IMR-90 (cell line): Measurements from ENCODE around the gene C6orf89. TPM values are rescaled to one million over a fixed set of nuclear protein-coding genes. Genes with fewer than 3 reads are reported as not detected.

Experiments used
- ATAC-seq: fragments of 200-7000 bp; cut with Tn5 transposase; 2 replicates; pipeline ENCODE4 v1.9.1; 2020; ENCODE audit warnings: low read depth, mild to moderate bottlenecking, moderate library complexity
- BruUV-seq: library from RNA; stranded (reverse); fragments of 400-500 nt; replicated peaks from 2 replicates; lab custom pipeline; 2021; lab: Mats Ljungman, UMichigan
- CTCF ChIA-PET: fragments of 300-600 bp; formaldehyde crosslinking; extraction: SDS; loops from one replicate; lab custom pipeline; 2021; ENCODE audit warnings: antibody characterized with exemption; lab: Yijun Ruan, JAX
- POLR2A ChIA-PET: fragments of 300-600 bp; sonication (Branson Sonifier 250); formaldehyde crosslinking; loops from one replicate; lab custom pipeline; 2022; ENCODE audit warnings: antibody characterized with exemption; ENCODE audit not compliant: unreplicated experiment; lab: Charles Lee
- DNase-seq: peaks from one replicate; pipeline ENCODE4 v3.0.0; 2013
- H2AFZ ChIP-seq: replicated peaks from 2 replicates; pipeline ENCODE3; 2013; ENCODE audit warnings: low read length, mild to moderate bottlenecking; ENCODE audit not compliant: poor library complexity
- H2AK5ac ChIP-seq: 2 replicates; pipeline ENCODE4 v1.6.1; 2013; ENCODE audit warnings: low read depth, low read length, inconsistent platforms
- H2AK9ac ChIP-seq: replicated peaks from 2 replicates; pipeline ENCODE3; 2013; ENCODE audit warnings: mild to moderate bottlenecking, low read depth, low read length, moderate library complexity; ENCODE audit not compliant: poor library complexity
- H2BK120ac ChIP-seq: 2 replicates; pipeline ENCODE4 v1.6.1; 2013; ENCODE audit warnings: low read depth, low read length, inconsistent platforms
- H2BK15ac ChIP-seq: 3 replicates; pipeline ENCODE4 v1.6.1; 2013; ENCODE audit warnings: low read depth, low read length, inconsistent platforms
- H2BK20ac ChIP-seq: 2 replicates; pipeline ENCODE4 v1.6.1; 2013; ENCODE audit warnings: low read depth, mild to moderate bottlenecking, inconsistent platforms, low read length, moderate library complexity
- H2BK5ac ChIP-seq: 2 replicates; pipeline ENCODE4 v1.6.1; 2013; ENCODE audit warnings: mild to moderate bottlenecking, low read depth, low read length, inconsistent platforms; ENCODE audit not compliant: poor library complexity, severe bottlenecking
- H3K14ac ChIP-seq: replicated peaks from 2 replicates; pipeline ENCODE4 v1.6.1; 2013; ENCODE audit warnings: low read depth, low read length, inconsistent platforms
- H3K18ac ChIP-seq: 2 replicates; pipeline ENCODE4 v1.6.1; 2013; ENCODE audit warnings: low read depth, low read length, control low read depth
- H3K23ac ChIP-seq: 2 replicates; pipeline ENCODE4 v1.6.1; 2013; ENCODE audit warnings: low read depth, low read length, inconsistent platforms
- H3K27ac ChIP-seq: 2 replicates; pipeline ENCODE4 v1.5.1; 2013; ENCODE audit warnings: mild to moderate bottlenecking, control low read depth, low read length; ENCODE audit not compliant: insufficient read depth
- H3K27me3 ChIP-seq: 2 replicates; pipeline ENCODE4 v1.6.1; 2013; ENCODE audit warnings: low read length; ENCODE audit not compliant: control insufficient read depth, insufficient read depth
- H3K36me3 ChIP-seq: 2 replicates; pipeline ENCODE4 v1.6.1; 2013; ENCODE audit warnings: low read length, mixed read lengths; ENCODE audit not compliant: control insufficient read depth, insufficient read depth
- H3K4ac ChIP-seq: 2 replicates; pipeline ENCODE4 v1.6.1; 2013; ENCODE audit warnings: low read depth, low read length, inconsistent platforms
- H3K4me1 ChIP-seq: 2 replicates; pipeline ENCODE4 v1.6.1; 2013; ENCODE audit warnings: low read length, mixed read lengths; ENCODE audit not compliant: control insufficient read depth, insufficient read depth
- H3K4me2 ChIP-seq: 2 replicates; pipeline ENCODE4 v1.6.1; 2013; ENCODE audit warnings: low read depth, mild to moderate bottlenecking, control low read depth, low read length, moderate library complexity
- H3K4me3 ChIP-seq: 2 replicates; pipeline ENCODE4 v1.5.1; 2013; ENCODE audit warnings: low read depth, mild to moderate bottlenecking, control low read depth, low read length, moderate library complexity; ENCODE audit not compliant: insufficient read depth
- H3K56ac ChIP-seq: 2 replicates; pipeline ENCODE4 v1.6.1; 2013; ENCODE audit warnings: low read length, inconsistent platforms; ENCODE audit not compliant: insufficient read depth; ENCODE audit errors: extremely low read depth
- H3K79me1 ChIP-seq, 2 experiments: 2 replicates each; pipeline ENCODE4 v1.6.1; 2013; ENCODE audit warnings: low read length in 2 of 2, inconsistent platforms in 1 of 2, low read depth in 1 of 2
- H3K9ac ChIP-seq: 2 replicates; pipeline ENCODE4 v1.6.1; 2013; ENCODE audit warnings: low read depth, low read length, control low read depth
- H3K9me1 ChIP-seq: 2 replicates; pipeline ENCODE4 v1.6.1; 2013; ENCODE audit warnings: low read length, inconsistent platforms; ENCODE audit not compliant: insufficient read depth
- H3K9me3 ChIP-seq: 2 replicates; pipeline ENCODE4 v1.6.1; 2013; ENCODE audit warnings: low read length; ENCODE audit not compliant: control insufficient read depth, insufficient read depth
- H4K20me1 ChIP-seq: 2 replicates; pipeline ENCODE4 v1.6.1; 2013; ENCODE audit warnings: low read length, inconsistent platforms; ENCODE audit not compliant: insufficient read depth
- H4K5ac ChIP-seq: 2 replicates; pipeline ENCODE4 v1.6.1; 2013; ENCODE audit warnings: mild to moderate bottlenecking, low read depth, low read length, control low read depth
- H4K8ac ChIP-seq, 2 experiments: 2 replicates each; pipeline ENCODE4 v1.6.1; 2013; ENCODE audit warnings: low read depth in 2 of 2, low read length in 2 of 2, control low read depth in 1 of 2, inconsistent platforms in 1 of 2
- H4K91ac ChIP-seq: 2 replicates; pipeline ENCODE4 v1.6.1; 2013; ENCODE audit warnings: low read depth, low read length, inconsistent platforms; ENCODE audit not compliant: insufficient read depth
- CHD1 ChIP-seq: IDR thresholded peaks from 2 replicates; pipeline ENCODE4 v1.6.1; 2012; ENCODE audit warnings: low read depth, low read length, improper control_type of control experiment
- MXI1 ChIP-seq: IDR thresholded peaks from 2 replicates; pipeline ENCODE4 v1.6.1; 2012; ENCODE audit warnings: low read depth, mild to moderate bottlenecking, low read length, moderate library complexity, borderline replicate concordance
- NFE2L2 ChIP-seq: fragments of 150-350 bp; IDR thresholded peaks from 2 replicates; pipeline ENCODE4 v1.6.1; 2016; ENCODE audit warnings: low read depth, mild to moderate bottlenecking, low read length
- RAD21 ChIP-seq: IDR thresholded peaks from 2 replicates; pipeline ENCODE4 v1.6.1; 2012; ENCODE audit warnings: low read length, improper control_type of control experiment
- SMC3 ChIP-seq: fragments of 150-350 bp; IDR thresholded peaks from 2 replicates; pipeline ENCODE4 v1.6.1; 2016; ENCODE audit warnings: low read depth, mild to moderate bottlenecking, antibody characterized with exemption, low read length, moderate library complexity
- WGBS, 2 experiments: methylation state at CpG; one replicate each; pipeline versions ENCODE4 v1.1.5 to v1.1.7; 2013; ENCODE audit warnings: missing lambda C conversion rate in 2 of 2; ENCODE audit not compliant: insufficient read length in 1 of 2; ENCODE audit errors: extremely low coverage in 2 of 2; 5-methylcytosine and 5-hydroxymethylcytosine counted together
- dilution Hi-C: fragments of 300-500 bp; cut with HindIII; formaldehyde crosslinking; loops from one replicate; pipeline ENCODE4 v1.14.3; 2018; ENCODE audit warnings: low sequenced_read_pairs; ENCODE audit not compliant: unreplicated experiment
- in situ Hi-C: fragments of 300-500 bp; cut with MboI; formaldehyde crosslinking; loops from 3 replicates; pipeline ENCODE4 v1.14.3; 2019; ENCODE audit warnings: low sequenced_read_pairs, inconsistent platforms, mixed read lengths
- intact Hi-C: fragments of 100-400 bp; cut with micrococcal nuclease; formaldehyde crosslinking; loops from 2 replicates; pipeline ENCODE4 v1.10.0; 2022
- polyA plus RNA-seq, 3 experiments: library from polyadenylated mRNA; depleted of rRNA; stranded (reverse); fragments of >200 nt; gene quantifications; 2 replicates each; pipeline ENCODE4 v1.2.3, GENCODE V29; 2012; ENCODE audit warnings: low replicate concordance in 1 of 3
- total RNA-seq: library from RNA; depleted of rRNA; stranded (reverse); fragments of >200 nt; gene quantifications from 2 replicates; pipeline ENCODE4 v1.2.3, GENCODE V29; 2012
- TF ChIP-seq, protein P1 (sequence below): conservative IDR thresholded peaks from 2 replicates; pipeline ENCODE4 v1.5.1; 2012; ENCODE audit warnings: mild to moderate bottlenecking, low read depth, low read length, improper control_type of control experiment

C6orf89 gene
- total and polyA plus RNA-seq, 2 of the 4 experiments (the other 2 are of a cell fraction) = 30.8 to 52.3 TPM

DNA sequence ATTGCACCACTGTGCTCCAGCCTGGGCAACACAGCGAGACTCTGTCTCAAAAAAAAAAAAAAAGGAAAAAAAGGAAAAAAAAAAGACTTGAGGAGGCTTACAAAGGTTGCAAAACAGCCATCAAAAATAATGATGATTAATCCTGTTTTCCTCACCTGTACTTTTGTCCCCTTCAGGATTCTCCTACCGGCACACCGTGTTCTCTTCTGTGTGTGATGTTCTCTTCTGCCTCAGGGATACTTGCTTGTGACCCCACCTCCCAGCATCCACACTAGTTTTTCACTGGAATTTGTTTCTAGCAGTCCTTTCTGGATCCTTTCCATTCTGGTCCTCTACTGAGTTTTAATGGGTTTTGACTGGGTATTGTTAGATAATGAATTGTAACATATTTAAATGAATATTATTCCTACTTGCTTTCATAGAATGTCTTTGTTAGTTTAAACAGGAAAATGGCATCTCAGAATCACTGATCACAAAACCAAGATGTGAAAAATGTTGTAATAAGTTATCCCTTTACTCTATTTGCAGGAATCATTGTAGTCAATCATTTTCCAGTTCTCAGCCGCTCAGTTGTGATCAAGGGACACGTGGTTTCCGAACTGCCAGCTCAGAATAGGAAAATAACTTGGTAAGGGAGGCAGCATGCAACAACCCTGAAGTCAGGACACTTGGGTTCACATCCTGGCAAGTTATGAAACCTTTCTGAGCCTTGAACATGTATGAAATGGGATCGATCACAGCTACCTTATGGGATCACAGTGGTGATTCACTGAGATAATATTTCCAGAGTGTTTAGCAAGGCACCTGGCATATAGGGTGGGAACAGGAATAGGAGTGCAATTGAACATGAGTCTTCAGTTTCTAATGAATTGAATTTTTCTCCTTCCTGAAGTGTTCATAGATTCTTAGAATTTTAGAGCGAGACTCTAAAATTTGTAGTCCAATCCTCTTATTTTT lies 8.5 kb downstream of the C6orf89 start (continued):
- TF ChIP-seq CHD1 = no peak

DNA sequence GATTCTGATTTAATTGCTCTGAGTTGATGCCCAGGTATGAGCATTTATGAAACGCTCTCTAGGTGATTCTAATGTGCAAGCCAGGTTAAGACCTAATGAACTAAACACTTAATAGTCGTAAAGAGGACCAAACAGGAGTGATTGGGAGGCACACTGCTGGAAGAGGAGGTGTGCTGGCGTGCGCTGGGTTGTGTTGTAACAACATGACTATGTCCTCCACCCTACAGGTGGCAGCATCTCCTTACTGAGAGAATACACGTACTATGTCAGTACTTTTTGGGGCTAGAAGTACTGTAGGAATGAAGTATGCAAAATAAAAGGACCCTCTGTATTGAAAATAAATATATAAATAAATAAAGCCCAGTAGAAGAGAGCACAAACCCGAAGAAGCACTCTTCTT lies 11.9 kb downstream of the C6orf89 start:
- no peak overlapping the region for H2AK9ac ChIP-seq
- no peak overlapping the region for H3K23ac ChIP-seq
- H3K27me3 ChIP-seq = no peaks in the 10 kb centered on the region
- no peaks in the 10 kb centered on the region for H4K20me1 ChIP-seq
- dilution Hi-C loops = no loop called here
- no peak overlapping the region for H4K5ac ChIP-seq
- in situ Hi-C loops = no loop called here
- 80% methylated on average over 1 of the region's 6 CpGs; no CpG with 5 or more reads in 1 of the 2 experiments for WGBS, 2 experiments
- H2BK20ac ChIP-seq = no peak overlapping the region
- ChIA-PET POLR2A (no interaction called here), CTCF (no interaction called here)
- ATAC-seq (0 out of 2 replicates have a peak, but pooled peaks have one; percentile 32), DNase-seq (peak; percentile 33)
- H3K79me1 ChIP-seq = peaks cover 9 to 15% of the 10 kb centered on the region in 2 experiments
- no peak overlapping the region for H3K14ac ChIP-seq
- BruUV-seq = no TSS peak
- H3K18ac ChIP-seq = no peak overlapping the region
- no peak overlapping the region for H3K56ac ChIP-seq
- TF ChIP-seq SMC3 (peak; percentile 40), NFE2L2 (no peak), RAD21 (peak; percentile 48), MXI1 (no peak)
- TF ChIP-seq, protein P1, sequence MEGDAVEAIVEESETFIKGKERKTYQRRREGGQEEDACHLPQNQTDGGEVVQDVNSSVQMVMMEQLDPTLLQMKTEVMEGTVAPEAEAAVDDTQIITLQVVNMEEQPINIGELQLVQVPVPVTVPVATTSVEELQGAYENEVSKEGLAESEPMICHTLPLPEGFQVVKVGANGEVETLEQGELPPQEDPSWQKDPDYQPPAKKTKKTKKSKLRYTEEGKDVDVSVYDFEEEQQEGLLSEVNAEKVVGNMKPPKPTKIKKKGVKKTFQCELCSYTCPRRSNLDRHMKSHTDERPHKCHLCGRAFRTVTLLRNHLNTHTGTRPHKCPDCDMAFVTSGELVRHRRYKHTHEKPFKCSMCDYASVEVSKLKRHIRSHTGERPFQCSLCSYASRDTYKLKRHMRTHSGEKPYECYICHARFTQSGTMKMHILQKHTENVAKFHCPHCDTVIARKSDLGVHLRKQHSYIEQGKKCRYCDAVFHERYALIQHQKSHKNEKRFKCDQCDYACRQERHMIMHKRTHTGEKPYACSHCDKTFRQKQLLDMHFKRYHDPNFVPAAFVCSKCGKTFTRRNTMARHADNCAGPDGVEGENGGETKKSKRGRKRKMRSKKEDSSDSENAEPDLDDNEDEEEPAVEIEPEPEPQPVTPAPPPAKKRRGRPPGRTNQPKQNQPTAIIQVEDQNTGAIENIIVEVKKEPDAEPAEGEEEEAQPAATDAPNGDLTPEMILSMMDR = peak; percentile 27
- H3K36me3 ChIP-seq = peaks cover 12% of the 10 kb centered on the region
- no peak overlapping the region for H2BK5ac ChIP-seq
- H4K8ac ChIP-seq = no peak overlapping the region
- no peak overlapping the region for H2BK120ac ChIP-seq
- no peak overlapping the region for H3K4me2 ChIP-seq
- no peak overlapping the region for H2AFZ ChIP-seq
- no peak overlapping the region for H3K4ac ChIP-seq
- no peak overlapping the region for H3K27ac ChIP-seq
- H2AK5ac ChIP-seq = no peak overlapping the region
- H4K91ac ChIP-seq = no peak overlapping the region
- H2BK15ac ChIP-seq = no peak overlapping the region
- no peaks in the 10 kb centered on the region for H3K9me3 ChIP-seq
- no peak overlapping the region for H3K4me3 ChIP-seq
- H3K9me1 ChIP-seq = no peaks in the 10 kb centered on the region
- intact Hi-C loops = no loop called here
- no peaks in the 10 kb centered on the region for H3K4me1 ChIP-seq
- H3K9ac ChIP-seq = no peak overlapping the region
